ENCODE results near the gene CCT6B. TPM values are rescaled to one million over a fixed set of nuclear protein-coding genes. Genes with fewer than 3 reads are reported as not detected.
A peak's percentile ranks its signal among the peaks of the same experiment; 100 is the strongest.

Gene CCT6B
- total RNA-seq, 1 experiment from 2014 or later = 1.5 TPM

GRCh38 chr17:34895383-34895782 lies 65.9 kb downstream of the CCT6B start:
- H3K36me3 ChIP-seq (ENCODE audit: control insufficient read depth, insufficient read depth, low read length) = no peaks in the 10 kb centered on the region
- H3K27ac ChIP-seq (ENCODE audit: low read length) = no peak overlapping the region
- POLR2A ChIA-PET = no interaction called here
- in situ Hi-C loops (cut with HindIII; ENCODE audit: low pct_unique_long_range_greater_than_20kb, low sequenced_read_pairs) (no loop called here), intact Hi-C loops (cut with micrococcal nuclease; ENCODE audit: unreplicated experiment) (loop anchor here (10.0 kb wide), 2 partner anchors 61 to 451 kb away; no protein-coding TSS in a partner anchor)
- CTCF ChIA-PET = no interaction called here
- no TSS peak for BruUV-seq (replicated peaks)
- H3K27me3 ChIP-seq (ENCODE audit: control insufficient read depth, insufficient read depth, low read length) = peaks cover 11% of the 10 kb centered on the region
- no peak for DNase-seq (ENCODE audit: low read depth, low spot score)
- no peak overlapping the region for H3K4me3 ChIP-seq (ENCODE audit: low read depth in 2 of 2, low read length in 2 of 2)
- no peak for ATAC-seq
- H3K9me3 ChIP-seq (ENCODE audit: control insufficient read depth, insufficient read depth, low read depth, low read length) = no peaks in the 10 kb centered on the region
- no peaks in the 10 kb centered on the region for H3K4me1 ChIP-seq (ENCODE audit: control insufficient read depth, insufficient read depth, low read length)
- TF ChIP-seq, protein P1, sequence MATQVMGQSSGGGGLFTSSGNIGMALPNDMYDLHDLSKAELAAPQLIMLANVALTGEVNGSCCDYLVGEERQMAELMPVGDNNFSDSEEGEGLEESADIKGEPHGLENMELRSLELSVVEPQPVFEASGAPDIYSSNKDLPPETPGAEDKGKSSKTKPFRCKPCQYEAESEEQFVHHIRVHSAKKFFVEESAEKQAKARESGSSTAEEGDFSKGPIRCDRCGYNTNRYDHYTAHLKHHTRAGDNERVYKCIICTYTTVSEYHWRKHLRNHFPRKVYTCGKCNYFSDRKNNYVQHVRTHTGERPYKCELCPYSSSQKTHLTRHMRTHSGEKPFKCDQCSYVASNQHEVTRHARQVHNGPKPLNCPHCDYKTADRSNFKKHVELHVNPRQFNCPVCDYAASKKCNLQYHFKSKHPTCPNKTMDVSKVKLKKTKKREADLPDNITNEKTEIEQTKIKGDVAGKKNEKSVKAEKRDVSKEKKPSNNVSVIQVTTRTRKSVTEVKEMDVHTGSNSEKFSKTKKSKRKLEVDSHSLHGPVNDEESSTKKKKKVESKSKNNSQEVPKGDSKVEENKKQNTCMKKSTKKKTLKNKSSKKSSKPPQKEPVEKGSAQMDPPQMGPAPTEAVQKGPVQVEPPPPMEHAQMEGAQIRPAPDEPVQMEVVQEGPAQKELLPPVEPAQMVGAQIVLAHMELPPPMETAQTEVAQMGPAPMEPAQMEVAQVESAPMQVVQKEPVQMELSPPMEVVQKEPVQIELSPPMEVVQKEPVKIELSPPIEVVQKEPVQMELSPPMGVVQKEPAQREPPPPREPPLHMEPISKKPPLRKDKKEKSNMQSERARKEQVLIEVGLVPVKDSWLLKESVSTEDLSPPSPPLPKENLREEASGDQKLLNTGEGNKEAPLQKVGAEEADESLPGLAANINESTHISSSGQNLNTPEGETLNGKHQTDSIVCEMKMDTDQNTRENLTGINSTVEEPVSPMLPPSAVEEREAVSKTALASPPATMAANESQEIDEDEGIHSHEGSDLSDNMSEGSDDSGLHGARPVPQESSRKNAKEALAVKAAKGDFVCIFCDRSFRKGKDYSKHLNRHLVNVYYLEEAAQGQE (IDR thresholded peaks at IDR 0.05; ENCODE audit: insufficient read depth in 1 of 2, low read depth in 2 of 2, low read length in 1 of 2) = peak; percentile 53 to 60; a peak in 2 of 4 replicates
- TF ChIP-seq TCF7L2 (IDR thresholded peaks at IDR 0.05; ENCODE audit: low read depth, low read length) (no peak), SIN3A (IDR thresholded peaks at IDR 0.05; ENCODE audit: borderline replicate concordance, insufficient read depth, low read depth, low read length) (no peak), POLR2AphosphoS5 (IDR thresholded peaks at IDR 0.05; ENCODE audit: low read depth, low read length) (no peak)
- TF ChIP-seq, protein P2, sequence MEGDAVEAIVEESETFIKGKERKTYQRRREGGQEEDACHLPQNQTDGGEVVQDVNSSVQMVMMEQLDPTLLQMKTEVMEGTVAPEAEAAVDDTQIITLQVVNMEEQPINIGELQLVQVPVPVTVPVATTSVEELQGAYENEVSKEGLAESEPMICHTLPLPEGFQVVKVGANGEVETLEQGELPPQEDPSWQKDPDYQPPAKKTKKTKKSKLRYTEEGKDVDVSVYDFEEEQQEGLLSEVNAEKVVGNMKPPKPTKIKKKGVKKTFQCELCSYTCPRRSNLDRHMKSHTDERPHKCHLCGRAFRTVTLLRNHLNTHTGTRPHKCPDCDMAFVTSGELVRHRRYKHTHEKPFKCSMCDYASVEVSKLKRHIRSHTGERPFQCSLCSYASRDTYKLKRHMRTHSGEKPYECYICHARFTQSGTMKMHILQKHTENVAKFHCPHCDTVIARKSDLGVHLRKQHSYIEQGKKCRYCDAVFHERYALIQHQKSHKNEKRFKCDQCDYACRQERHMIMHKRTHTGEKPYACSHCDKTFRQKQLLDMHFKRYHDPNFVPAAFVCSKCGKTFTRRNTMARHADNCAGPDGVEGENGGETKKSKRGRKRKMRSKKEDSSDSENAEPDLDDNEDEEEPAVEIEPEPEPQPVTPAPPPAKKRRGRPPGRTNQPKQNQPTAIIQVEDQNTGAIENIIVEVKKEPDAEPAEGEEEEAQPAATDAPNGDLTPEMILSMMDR (IDR thresholded peaks at IDR 0.05) = no peak

DNA sequence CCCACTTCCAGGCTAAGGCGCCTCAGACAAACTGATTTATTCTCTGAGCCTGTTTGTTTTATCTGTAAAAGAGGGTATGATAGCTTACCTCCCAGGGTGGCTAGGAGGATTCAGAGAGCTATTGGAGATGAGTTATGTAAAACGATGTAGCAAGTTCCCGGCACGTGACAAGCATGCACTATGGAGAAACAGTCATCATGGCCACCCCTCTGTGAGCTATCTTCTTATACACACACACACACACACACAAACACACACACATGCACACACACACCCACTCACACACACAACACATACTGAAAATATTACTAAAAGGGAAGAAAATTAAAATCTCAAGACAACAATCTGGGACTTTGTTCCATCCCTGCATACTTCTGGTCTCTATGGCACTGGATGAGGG lies 66.3 kb downstream of the CCT6B start:
- H3K4me3 ChIP-seq (ENCODE audit: low read depth in 2 of 2, low read length in 2 of 2) = no peak overlapping the region
- DNase-seq (ENCODE audit: low read depth, low spot score) (no peak), ATAC-seq (no peak)
- intact Hi-C loops (cut with micrococcal nuclease; ENCODE audit: unreplicated experiment) = loop anchor here (10.0 kb wide), 2 partner anchors 60 to 450 kb away; no protein-coding TSS in a partner anchor
- ChIA-PET POLR2A (no interaction called here), CTCF (no interaction called here)
- peaks cover 11% of the 10 kb centered on the region for H3K27me3 ChIP-seq (ENCODE audit: control insufficient read depth, insufficient read depth, low read length)
- H3K9me3 ChIP-seq (ENCODE audit: control insufficient read depth, insufficient read depth, low read depth, low read length) = no peaks in the 10 kb centered on the region
- no TSS peak for BruUV-seq (replicated peaks)
- H3K4me1 ChIP-seq (ENCODE audit: control insufficient read depth, insufficient read depth, low read length) = no peaks in the 10 kb centered on the region
- H3K36me3 ChIP-seq (ENCODE audit: control insufficient read depth, insufficient read depth, low read length) = no peaks in the 10 kb centered on the region
- in situ Hi-C loops (cut with HindIII; ENCODE audit: low pct_unique_long_range_greater_than_20kb, low sequenced_read_pairs) = no loop called here
- no peak for TF ChIP-seq TCF7L2 (IDR thresholded peaks at IDR 0.05; ENCODE audit: low read depth, low read length)
- H3K27ac ChIP-seq (ENCODE audit: low read length) = no peak overlapping the region

- H3K9me3 ChIP-seq (ENCODE audit: control insufficient read depth, insufficient read depth, low read depth, low read length) = no peaks in the 10 kb centered on the region
- TF ChIP-seq SIN3A (IDR thresholded peaks at IDR 0.05; ENCODE audit: borderline replicate concordance, insufficient read depth, low read depth, low read length) (no peak), POLR2AphosphoS5 (IDR thresholded peaks at IDR 0.05; ENCODE audit: low read depth, low read length) (no peak)
- TF ChIP-seq, protein P2 (IDR thresholded peaks at IDR 0.05) = peak; percentile 87
- TF ChIP-seq, protein P1 (IDR thresholded peaks at IDR 0.05; ENCODE audit: insufficient read depth in 1 of 2, low read depth in 2 of 2, low read length in 1 of 2) = no peak
- no peaks in the 10 kb centered on the region for H3K4me1 ChIP-seq (ENCODE audit: control insufficient read depth, insufficient read depth, low read length)
- DNase-seq (ENCODE audit: low read depth, low spot score) (no peak), ATAC-seq (peak; percentile 83)
- in situ Hi-C loops (cut with HindIII; ENCODE audit: low pct_unique_long_range_greater_than_20kb, low sequenced_read_pairs) (no loop called here), intact Hi-C loops (cut with micrococcal nuclease; ENCODE audit: unreplicated experiment) (loop anchor here (1.0 to 10.0 kb wide), 3 partner anchors 58 to 448 kb away; no protein-coding TSS in a partner anchor)
- POLR2A ChIA-PET = interaction anchor here (0.5 kb wide), 1 partner anchor 307 kb away, joined by 3 read pairs; no protein-coding TSS in a partner anchor
- no peaks in the 10 kb centered on the region for H3K36me3 ChIP-seq (ENCODE audit: control insufficient read depth, insufficient read depth, low read length)
- peaks cover 3% of the 10 kb centered on the region for H3K27me3 ChIP-seq (ENCODE audit: control insufficient read depth, insufficient read depth, low read length)
- no peak overlapping the region for H3K4me3 ChIP-seq (ENCODE audit: low read depth in 2 of 2, low read length in 2 of 2)
- CTCF ChIA-PET = interaction anchor here (0.6 kb wide), 1 partner anchor 855 kb away, joined by 3 read pairs; no protein-coding TSS in a partner anchor
- H3K27ac ChIP-seq (ENCODE audit: low read length) = no peak overlapping the region
- BruUV-seq (replicated peaks) = no TSS peak
Measured at GRCh38 chr17:34892461-34893249, 68.6 kb downstream of the CCT6B start.

Data from Panc1 (cell line).